HG03558 (cell line): ENCODE measurements around the gene TMEM132A.

ENCODE experiments used
- ATAC-seq: cut with Tn5 transposase; IDR thresholded peaks from one replicate; pipeline ENCODE4 v1.9.1; 2021; ENCODE audit warnings: moderate number of reproducible peaks; ENCODE audit not compliant: unreplicated experiment; ENCODE audit errors: extremely low read depth

The TMEM132A gene

GRCh38 chr11:60924110-60924905 is at the start of gene TMEM132A:
Gene TMEM132A, plus strand, starts transcription at chr11:60924460. Its CDS starts 174 bp downstream, at chr11:60924634.
- no peak for ATAC-seq

- ATAC-seq = no peak
These were observed 48.7 kb upstream of the TMEM132A start for GRCh38 chr11:60875366-60876167.

- no peak for ATAC-seq
These were observed 48.1 kb upstream of the TMEM132A start for GRCh38 chr11:60876168-60876485.

- no peak for ATAC-seq
These were observed 45.8 kb upstream of the TMEM132A start for GRCh38 chr11:60878245-60879101.

GRCh38 chr11:60879104-60879503 is 45.2 kb upstream of the TMEM132A start:
- ATAC-seq = no peak

- no peak for ATAC-seq
These were observed 44.2 kb upstream of the TMEM132A start for GRCh38 chr11:60879971-60880588.

- ATAC-seq = no peak
These were observed 43.5 kb upstream of the TMEM132A start for GRCh38 chr11:60880643-60881282.

- ATAC-seq = no peak
These were observed 36.7 kb upstream of the TMEM132A start for GRCh38 chr11:60887556-60887955.

GRCh38 chr11:60889869-60890311 is 34.4 kb upstream of the TMEM132A start:
- no peak for ATAC-seq

- ATAC-seq = no peak
These were observed 33.6 kb upstream of the TMEM132A start for GRCh38 chr11:60890696-60891095.

- ATAC-seq = no peak
These were observed 33.0 kb upstream of the TMEM132A start for GRCh38 chr11:60891103-60891741.

GRCh38 chr11:60895687-60896086 is 28.6 kb upstream of the TMEM132A start:
- ATAC-seq = no peak

GRCh38 chr11:60897496-60897895 is 26.8 kb upstream of the TMEM132A start:
- ATAC-seq = no peak

GRCh38 chr11:60899046-60899936 is 25.0 kb upstream of the TMEM132A start:
- ATAC-seq = no peak

GRCh38 chr11:60899977-60900376 is 24.3 kb upstream of the TMEM132A start:
- no peak for ATAC-seq

- ATAC-seq = no peak
These were observed 23.4 kb upstream of the TMEM132A start for GRCh38 chr11:60900673-60901404.

- no peak for ATAC-seq
These were observed 21.6 kb upstream of the TMEM132A start for GRCh38 chr11:60902625-60903024.

GRCh38 chr11:60905047-60905446 is 19.2 kb upstream of the TMEM132A start:
- no peak for ATAC-seq
